Hippocampal formation (tissue), 2 donors: ENCODE data around the gene C1orf35.

Source experiments
- DNase-seq, 2 donors: peaks; one replicate each; lab custom pipeline; 2025; lab: John Stamatoyannopoulos, UW

The C1orf35 gene

GRCh38 chr1:228063251-228064191, 39.6 kb downstream of the C1orf35 start:
- no peak for DNase-seq

- no peak for DNase-seq
Observed at GRCh38 chr1:228062812-228063211, 40.3 kb downstream of the C1orf35 start.

- DNase-seq = no peak
Observed at GRCh38 chr1:228062085-228062791, 40.9 kb downstream of the C1orf35 start.

GRCh38 chr1:228061411-228062084, 41.6 kb downstream of the C1orf35 start:
- no peak for DNase-seq

GRCh38 chr1:228060458-228061190, 42.5 kb downstream of the C1orf35 start:
- DNase-seq = no peak

- DNase-seq = no peak
Observed at GRCh38 chr1:228059634-228060457, 43.3 kb downstream of the C1orf35 start.

GRCh38 chr1:228058949-228059633, 44.0 kb downstream of the C1orf35 start:
- no peak for DNase-seq

- no peak for DNase-seq
Observed at GRCh38 chr1:228058172-228058948, 44.8 kb downstream of the C1orf35 start.
